ENCODE data around the gene SRSF4.

The SRSF4 gene

GRCh38 chr1:29227511-29227910, 45.8 kb upstream of the SRSF4 start:
- no peaks in the 10 kb centered on the region for H4K20me1 ChIP-seq (ENCODE audit: insufficient read depth, low read length)
- no peak overlapping the region for H3K4me2 ChIP-seq (ENCODE audit: low read length)
- peaks cover 23% of the 10 kb centered on the region for H3K4me1 ChIP-seq (ENCODE audit: insufficient read depth, low read length, severe bottlenecking)
- TF ChIP-seq EZH2 (IDR thresholded peaks at IDR 0.05; ENCODE audit: borderline replicate concordance, low read length): no peak
- TF ChIP-seq CTCF (IDR thresholded peaks at IDR 0.05; ENCODE audit: low read length): no peak
- H3K4me3 ChIP-seq (ENCODE audit: low read depth, low read length, poor library complexity, severe bottlenecking): no peak overlapping the region
- H3K36me3 ChIP-seq (ENCODE audit: insufficient read depth, low read length): peaks cover 8% of the 10 kb centered on the region; the same call in 1 of the 2 replicates
- no peaks in the 10 kb centered on the region for H3F3A ChIP-seq (ENCODE audit: insufficient read depth, low read length)
- no peak overlapping the region for H3K27ac ChIP-seq (ENCODE audit: low read depth, low read length, poor library complexity, severe bottlenecking)
- no peak overlapping the region for H3K9ac ChIP-seq (ENCODE audit: low read length)
- H3K79me2 ChIP-seq (ENCODE audit: insufficient read depth, low read length): peaks cover 13% of the 10 kb centered on the region; the same call in 1 of the 2 replicates
- no peaks in the 10 kb centered on the region for H3K9me3 ChIP-seq (ENCODE audit: low read length)
- no peak overlapping the region for H2AFZ ChIP-seq (ENCODE audit: low read length)
- no peaks in the 10 kb centered on the region for H3K9me2 ChIP-seq (ENCODE audit: low read depth, low read length)
- no peaks in the 10 kb centered on the region for H3K27me3 ChIP-seq (ENCODE audit: insufficient read depth, low read length)

GRCh38 chr1:29225361-29225760, 43.7 kb upstream of the SRSF4 start:
- Histone ChIP-seq H3K4me2 (ENCODE audit: low read length) (no peak overlapping the region), H2AFZ (ENCODE audit: low read length) (no peak overlapping the region), H3K9ac (ENCODE audit: low read length) (no peak overlapping the region), H4K20me1 (ENCODE audit: insufficient read depth, low read length) (no peaks in the 10 kb centered on the region), H3K36me3 (ENCODE audit: insufficient read depth, low read length) (peaks cover 14% of the 10 kb centered on the region; the same call in 1 of the 2 replicates), H3K79me2 (ENCODE audit: insufficient read depth, low read length) (peaks cover 11% of the 10 kb centered on the region; the same call in 1 of the 2 replicates), H3K4me3 (ENCODE audit: low read depth, low read length, poor library complexity, severe bottlenecking) (no peak overlapping the region), H3K27ac (ENCODE audit: low read depth, low read length, poor library complexity, severe bottlenecking) (no peak overlapping the region), H3F3A (ENCODE audit: insufficient read depth, low read length) (no peaks in the 10 kb centered on the region), H3K9me3 (ENCODE audit: low read length) (no peaks in the 10 kb centered on the region), H3K9me2 (ENCODE audit: low read depth, low read length) (no peaks in the 10 kb centered on the region), H3K4me1 (ENCODE audit: insufficient read depth, low read length, severe bottlenecking) (peaks cover 18% of the 10 kb centered on the region), H3K27me3 (ENCODE audit: insufficient read depth, low read length) (no peaks in the 10 kb centered on the region)
- no peak for TF ChIP-seq CTCF (IDR thresholded peaks at IDR 0.05; ENCODE audit: low read length)
- TF ChIP-seq EZH2 (IDR thresholded peaks at IDR 0.05; ENCODE audit: borderline replicate concordance, low read length): no peak

GRCh38 chr1:29224356-29224837, 42.7 kb upstream of the SRSF4 start:
- H3F3A ChIP-seq (ENCODE audit: insufficient read depth, low read length): no peaks in the 10 kb centered on the region
- no peak for TF ChIP-seq CTCF (IDR thresholded peaks at IDR 0.05; ENCODE audit: low read length)
- no peak overlapping the region for H3K9ac ChIP-seq (ENCODE audit: low read length)
- H3K27me3 ChIP-seq (ENCODE audit: insufficient read depth, low read length): no peaks in the 10 kb centered on the region
- H3K4me2 ChIP-seq (ENCODE audit: low read length): no peak overlapping the region
- no peaks in the 10 kb centered on the region for H3K9me2 ChIP-seq (ENCODE audit: low read depth, low read length)
- H3K36me3 ChIP-seq (ENCODE audit: insufficient read depth, low read length): peaks cover 21% of the 10 kb centered on the region; the same call in 1 of the 2 replicates
- H3K4me3 ChIP-seq (ENCODE audit: low read depth, low read length, poor library complexity, severe bottlenecking): no peak overlapping the region
- H3K79me2 ChIP-seq (ENCODE audit: insufficient read depth, low read length): 0 out of 2 replicates have a peak, but pooled peaks cover under 1% of the 10 kb centered on the region
- H3K4me1 ChIP-seq (ENCODE audit: insufficient read depth, low read length, severe bottlenecking): peaks cover 8% of the 10 kb centered on the region
- H3K27ac ChIP-seq (ENCODE audit: low read depth, low read length, poor library complexity, severe bottlenecking): no peak overlapping the region
- H4K20me1 ChIP-seq (ENCODE audit: insufficient read depth, low read length): no peaks in the 10 kb centered on the region
- no peak overlapping the region for H2AFZ ChIP-seq (ENCODE audit: low read length)
- H3K9me3 ChIP-seq (ENCODE audit: low read length): no peaks in the 10 kb centered on the region
